ENCODE data around the gene S100A16. TPM values are rescaled to one million over a fixed set of nuclear protein-coding genes. Genes with fewer than 3 reads are reported as not detected.

Gene S100A16
- total and polyA plus RNA-seq, 12 donors: 26.2 to 128 (median 76.2) TPM

GRCh38 chr1:153631047-153632022, 18.4 kb upstream of the S100A16 start:
- 88 to 90% (median 89%) methylated on average over 9 to 10 of the region's 10 CpGs for whole genome bisulfite sequencing, 4 donors
- H3K4me3 ChIP-seq: no peak overlapping the region
- intact Hi-C loops (cut with DNase I): no loop called here
- H3K36me3 ChIP-seq (replicated peaks in 1 of 2): peaks cover 0 to 3% of the 10 kb centered on the region in 2 donors
- peaks cover 23 to 26% of the 10 kb centered on the region in 2 donors for H3K4me1 ChIP-seq (replicated peaks in 1 of 2)
- peak in 1 of 7 donors; percentile 47 for DNase-seq
- no peak for TF ChIP-seq POLR2A (IDR thresholded peaks at IDR 0.05)
- no peak for TF ChIP-seq CTCF (IDR thresholded peaks at IDR 0.05)
- no peaks in the 10 kb centered on the region for H3K27me3 ChIP-seq
- no peaks in the 10 kb centered on the region for H3K9me3 ChIP-seq (replicated peaks in 1 of 3)
- H3K27ac ChIP-seq: no peak overlapping the region

GRCh38 chr1:153630384-153630783, 17.4 kb upstream of the S100A16 start:
- intact Hi-C loops (cut with DNase I): no loop called here
- no peaks in the 10 kb centered on the region for H3K36me3 ChIP-seq (replicated peaks in 1 of 2)
- 82 to 93% (median 91%) methylated on average over 6 to 7 of the region's 7 CpGs for WGBS, 4 donors
- no peak for DNase-seq
- H3K9me3 ChIP-seq (replicated peaks in 1 of 3): no peaks in the 10 kb centered on the region
- no peaks in the 10 kb centered on the region for H3K27me3 ChIP-seq
- no peak overlapping the region for H3K27ac ChIP-seq
- TF ChIP-seq POLR2A (IDR thresholded peaks at IDR 0.05): no peak
- TF ChIP-seq CTCF (IDR thresholded peaks at IDR 0.05): no peak
- peaks cover 21 to 26% of the 10 kb centered on the region in 2 donors for H3K4me1 ChIP-seq (replicated peaks in 1 of 2)
- H3K4me3 ChIP-seq: no peak overlapping the region

GRCh38 chr1:153629971-153630370, 17.0 kb upstream of the S100A16 start:
- intact Hi-C loops (cut with DNase I): no loop called here
- 71 to 100% (median 87%) methylated on average over 1 of the region's 1 CpG for WGBS, 4 donors

More at GRCh38 chr1:153629971-153630370, 17.0 kb upstream of the S100A16 start:
- H3K36me3 ChIP-seq (replicated peaks in 1 of 2): no peaks in the 10 kb centered on the region
- no peak overlapping the region for H3K27ac ChIP-seq
- peak in 1 of 7 donors; percentile 47 for DNase-seq
- H3K9me3 ChIP-seq (replicated peaks in 1 of 3): no peaks in the 10 kb centered on the region
- TF ChIP-seq CTCF (IDR thresholded peaks at IDR 0.05) (no peak), POLR2A (IDR thresholded peaks at IDR 0.05) (no peak)
- peaks cover 17 to 26% of the 10 kb centered on the region in 2 donors for H3K4me1 ChIP-seq (replicated peaks in 1 of 2)
- H3K4me3 ChIP-seq: no peak overlapping the region
- H3K27me3 ChIP-seq: no peaks in the 10 kb centered on the region
